ENCODE measurements around the gene RPS3. TPM values are rescaled to one million over a fixed set of nuclear protein-coding genes. Genes with fewer than 3 reads are reported as not detected.

Gene RPS3
- total RNA-seq, 2 experiments from 2014 or later = 4,753 to 4,828 TPM

DNA sequence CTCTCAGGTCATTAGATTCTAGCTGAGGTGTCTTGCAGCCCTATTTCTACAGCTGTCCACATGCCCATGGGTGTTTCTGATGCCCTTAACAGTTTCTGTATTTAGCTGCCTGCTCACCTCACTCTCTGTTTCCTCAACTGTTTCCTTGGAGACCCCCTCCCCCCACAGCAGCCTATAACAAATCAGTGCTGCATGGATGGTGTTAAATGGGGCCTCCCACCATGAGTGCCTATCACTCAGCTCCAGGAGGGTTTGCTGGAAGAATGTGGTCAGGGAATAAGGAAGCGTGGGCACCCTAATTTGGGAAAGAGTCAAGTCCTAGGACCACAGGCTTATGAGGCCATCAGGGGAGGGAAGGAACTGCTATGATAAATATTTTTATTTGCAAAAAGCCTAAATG is 25.1 kb downstream of the RPS3 start:
- Histone ChIP-seq H3K4me3 (ENCODE audit: low read length) (no peak overlapping the region), H3K36me3 (ENCODE audit: insufficient read depth, low read length) (peaks cover 16% of the 10 kb centered on the region), H3K27ac (ENCODE audit: low read depth in 1 of 2, low read length in 2 of 2) (no peak overlapping the region), H3K27me3 (ENCODE audit: control insufficient read depth in 1 of 2, insufficient read depth in 2 of 2, low read length in 2 of 2) (peaks cover 6 to 7% of the 10 kb centered on the region in 2 experiments), H3K4me1 (ENCODE audit: insufficient read depth, low read length) (peaks cover 15% of the 10 kb centered on the region), H3K9me3 (ENCODE audit: control insufficient read depth in 1 of 2, insufficient read depth in 1 of 2, low read length in 2 of 2) (peaks cover 0 to 7% of the 10 kb centered on the region in 2 experiments)
- POLR2A ChIA-PET = interaction anchor here (0.9 kb wide), 1 partner anchor 138 kb away, joined by 3 read pairs; the partner anchor contains the start of gene SERPINH1
- intact Hi-C loops (cut with DNase I, micrococcal nuclease) = no loop called here
- H3K9me3 Mint-ChIP-seq = no peaks in the 10 kb centered on the region
- ATAC-seq (ENCODE audit: poor library complexity) (no peak), DNase-seq (no peak)
- peaks cover 20% of the 10 kb centered on the region for H3K36me3 Mint-ChIP-seq (ENCODE audit: low read depth)
- H3K4me1 Mint-ChIP-seq (ENCODE audit: low read depth) = peaks cover 17% of the 10 kb centered on the region
- peak overlapping the region; percentile 25 for H3K27ac Mint-ChIP-seq
- peaks cover 20% of the 10 kb centered on the region for H3K27me3 Mint-ChIP-seq
- no peak overlapping the region for H3K4me3 Mint-ChIP-seq
- TF ChIP-seq, protein P1, sequence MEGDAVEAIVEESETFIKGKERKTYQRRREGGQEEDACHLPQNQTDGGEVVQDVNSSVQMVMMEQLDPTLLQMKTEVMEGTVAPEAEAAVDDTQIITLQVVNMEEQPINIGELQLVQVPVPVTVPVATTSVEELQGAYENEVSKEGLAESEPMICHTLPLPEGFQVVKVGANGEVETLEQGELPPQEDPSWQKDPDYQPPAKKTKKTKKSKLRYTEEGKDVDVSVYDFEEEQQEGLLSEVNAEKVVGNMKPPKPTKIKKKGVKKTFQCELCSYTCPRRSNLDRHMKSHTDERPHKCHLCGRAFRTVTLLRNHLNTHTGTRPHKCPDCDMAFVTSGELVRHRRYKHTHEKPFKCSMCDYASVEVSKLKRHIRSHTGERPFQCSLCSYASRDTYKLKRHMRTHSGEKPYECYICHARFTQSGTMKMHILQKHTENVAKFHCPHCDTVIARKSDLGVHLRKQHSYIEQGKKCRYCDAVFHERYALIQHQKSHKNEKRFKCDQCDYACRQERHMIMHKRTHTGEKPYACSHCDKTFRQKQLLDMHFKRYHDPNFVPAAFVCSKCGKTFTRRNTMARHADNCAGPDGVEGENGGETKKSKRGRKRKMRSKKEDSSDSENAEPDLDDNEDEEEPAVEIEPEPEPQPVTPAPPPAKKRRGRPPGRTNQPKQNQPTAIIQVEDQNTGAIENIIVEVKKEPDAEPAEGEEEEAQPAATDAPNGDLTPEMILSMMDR (IDR thresholded peaks at IDR 0.05) = no peak
- CTCF ChIA-PET = interaction anchor here (0.9 kb wide), 1 partner anchor 17 kb away, joined by 3 read pairs; no protein-coding TSS in a partner anchor

DNA sequence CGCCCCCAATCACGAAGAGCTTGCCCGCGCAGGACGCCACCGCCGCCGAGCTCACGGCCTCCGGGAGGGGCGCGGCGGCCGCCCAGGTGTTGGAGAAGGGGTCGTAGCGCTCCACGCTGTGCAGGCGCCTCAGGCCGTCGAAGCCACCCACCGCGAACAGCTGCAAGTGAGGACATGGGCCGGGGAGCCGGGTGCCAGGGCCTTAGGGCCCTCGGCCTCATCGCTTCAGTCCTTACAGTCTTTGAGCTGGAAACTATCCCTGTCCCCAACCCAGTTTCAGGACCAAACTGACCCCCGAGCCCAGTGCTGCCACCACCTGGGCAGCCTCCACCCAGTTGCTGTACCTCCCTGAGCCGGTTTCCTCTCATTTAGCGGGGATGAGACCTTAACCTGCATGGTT is 26.1 kb downstream of the RPS3 start:
- intact Hi-C loops (cut with DNase I, micrococcal nuclease) = no loop called here
- TF ChIP-seq, protein P1 (IDR thresholded peaks at IDR 0.05) = no peak
- Histone ChIP-seq H3K4me3 (ENCODE audit: low read length) (no peak overlapping the region), H3K4me1 (ENCODE audit: insufficient read depth, low read length) (peaks cover 18% of the 10 kb centered on the region), H3K9me3 (ENCODE audit: control insufficient read depth in 1 of 2, insufficient read depth in 1 of 2, low read length in 2 of 2) (peaks cover 0 to 11% of the 10 kb centered on the region in 2 experiments), H3K27me3 (ENCODE audit: control insufficient read depth in 1 of 2, insufficient read depth in 2 of 2, low read length in 2 of 2) (peaks cover 8 to 9% of the 10 kb centered on the region in 2 experiments), H3K36me3 (ENCODE audit: insufficient read depth, low read length) (peaks cover 16% of the 10 kb centered on the region), H3K27ac (ENCODE audit: low read depth in 1 of 2, low read length in 2 of 2) (no peak overlapping the region)
- Mint-ChIP-seq H3K27me3 (peaks cover 21% of the 10 kb centered on the region), H3K9me3 (no peaks in the 10 kb centered on the region), H3K27ac (no peak overlapping the region), H3K36me3 (ENCODE audit: low read depth) (peaks cover 20% of the 10 kb centered on the region), H3K4me1 (ENCODE audit: low read depth) (peaks cover 19% of the 10 kb centered on the region), H3K4me3 (no peak overlapping the region)
- no peak for DNase-seq
- ATAC-seq (ENCODE audit: poor library complexity) = no peak
- POLR2A ChIA-PET = no interaction called here
- CTCF ChIA-PET = interaction anchor here (2.4 kb wide), 1 partner anchor 17 kb away, joined by 6 read pairs; no protein-coding TSS in a partner anchor

- Mint-ChIP-seq H3K4me1 (ENCODE audit: low read depth) (peaks cover 30% of the 10 kb centered on the region), H3K9me3 (no peaks in the 10 kb centered on the region), H3K4me3 (no peak overlapping the region), H3K36me3 (ENCODE audit: low read depth) (peaks cover 17% of the 10 kb centered on the region), H3K27me3 (peaks cover 34% of the 10 kb centered on the region), H3K27ac (no peak overlapping the region)
- DNase-seq (no peak), ATAC-seq (ENCODE audit: poor library complexity) (no peak)
- TF ChIP-seq, protein P1 (IDR thresholded peaks at IDR 0.05) = no peak
- peaks cover 17 to 20% of the 10 kb centered on the region in 2 experiments for H3K27me3 ChIP-seq (ENCODE audit: control insufficient read depth in 1 of 2, insufficient read depth in 2 of 2, low read length in 2 of 2)
- H3K36me3 ChIP-seq (ENCODE audit: insufficient read depth, low read length) = peaks cover 16% of the 10 kb centered on the region
- peaks cover 0 to 11% of the 10 kb centered on the region in 2 experiments for H3K9me3 ChIP-seq (ENCODE audit: control insufficient read depth in 1 of 2, insufficient read depth in 1 of 2, low read length in 2 of 2)
- intact Hi-C loops (cut with DNase I, micrococcal nuclease) = no loop called here
- H3K27ac ChIP-seq (ENCODE audit: low read depth in 1 of 2, low read length in 2 of 2) = no peak overlapping the region
- POLR2A ChIA-PET = no interaction called here
- no peak overlapping the region for H3K4me3 ChIP-seq (ENCODE audit: low read length)
- CTCF ChIA-PET = interaction anchor here (2.4 kb wide), 1 partner anchor 19 kb away, joined by 6 read pairs; no protein-coding TSS in a partner anchor
- H3K4me1 ChIP-seq (ENCODE audit: insufficient read depth, low read length) = peaks cover 26% of the 10 kb centered on the region
Measured at GRCh38 chr11:75426720-75427086, 27.4 kb downstream of the RPS3 start.
